T-helper 17 cell (primary cell): ENCODE results near the gene ZSWIM5. TPM values are rescaled to one million over a fixed set of nuclear protein-coding genes. Genes with fewer than 3 reads are reported as not detected.
"Not testable (repeated sequence)": the region's sequence is repeated elsewhere in the genome, so short reads cannot be mapped to it uniquely, and the experiment has no call there.

ENCODE experiments used
- ATAC-seq: fragments of 150-1000 bp; cut with Tn5 transposase; 2 replicates; pipeline ENCODE4 v1.10.0; 2021; ENCODE audit warnings: mild to moderate bottlenecking, moderate library complexity
- DNase-seq, 3 donors: peaks; one replicate each; pipeline versions ENCODE4 v3.0.0 to v3.0.0-alpha.2; 2020 to 2021
- H3K9me3 ChIP-seq: one replicate; pipeline ENCODE4 v1.7.0; 2013; ENCODE audit warnings: low read length, mild to moderate bottlenecking; ENCODE audit not compliant: control insufficient read depth, poor library complexity, severe bottlenecking
- H3K27ac Mint-ChIP-seq: one replicate; pipeline ENCODE4 v1.8.0; 2022; ENCODE audit warnings: mild to moderate bottlenecking, moderate library complexity, mixed read lengths
- H3K27me3 Mint-ChIP-seq: one replicate; pipeline ENCODE4 v1.8.0; 2022; ENCODE audit warnings: mixed read lengths
- H3K36me3 Mint-ChIP-seq: one replicate; pipeline ENCODE4 v1.8.0; 2022; ENCODE audit warnings: low read depth, mixed read lengths
- H3K4me1 Mint-ChIP-seq: one replicate; pipeline ENCODE4 v1.8.0; 2022; ENCODE audit warnings: mild to moderate bottlenecking, mixed read lengths
- H3K4me3 Mint-ChIP-seq: one replicate; pipeline ENCODE4 v1.8.0; 2022; ENCODE audit warnings: mild to moderate bottlenecking, moderate library complexity, mixed read lengths
- total RNA-seq, 4 donors: library from RNA in 2 of 4; stranded (reverse) in 2 of 4; gene quantifications; one replicate each; pipeline ENCODE4 v1.2.3 and lab custom pipeline; 2022 to 2026

The ZSWIM5 gene
- total RNA-seq, 2 donors from 2014 or later, result 1.6 to 2.1 TPM

- Mint-ChIP-seq H3K27ac (no peak overlapping the region), H3K36me3 (peaks cover 18% of the 10 kb centered on the region), H3K4me1 (peaks cover 25% of the 10 kb centered on the region), H3K27me3 (no peaks in the 10 kb centered on the region), H3K4me3 (no peak overlapping the region)
- DNase-seq (no peak), ATAC-seq (no peak)
- H3K9me3 ChIP-seq, result no peaks in the 10 kb centered on the region
Measured at GRCh38 chr1:45004281-45004920, 202.0 kb downstream of the ZSWIM5 start.

GRCh38 chr1:45003741-45004140, 202.7 kb downstream of the ZSWIM5 start:
- no peaks in the 10 kb centered on the region for H3K9me3 ChIP-seq
- Mint-ChIP-seq H3K36me3 (peaks cover 18% of the 10 kb centered on the region), H3K4me3 (no peak overlapping the region), H3K4me1 (peaks cover 20% of the 10 kb centered on the region), H3K27me3 (no peaks in the 10 kb centered on the region), H3K27ac (no peak overlapping the region)
- DNase-seq (no peak), ATAC-seq (no peak)

GRCh38 chr1:45002650-45003645, 203.5 kb downstream of the ZSWIM5 start:
- no peak for ATAC-seq

GRCh38 chr1:45001576-45001975, 204.8 kb downstream of the ZSWIM5 start:
- Mint-ChIP-seq H3K36me3 (peaks cover 14% of the 10 kb centered on the region), H3K4me1 (peaks cover 19% of the 10 kb centered on the region)
- H3K9me3 ChIP-seq, ATAC-seq, H3K27ac Mint-ChIP-seq, H3K4me3 Mint-ChIP-seq, H3K27me3 Mint-ChIP-seq, DNase-seq: not testable (repeated sequence)

More at GRCh38 chr1:45002650-45003645, 203.5 kb downstream of the ZSWIM5 start:
- Mint-ChIP-seq H3K4me3 (no peak overlapping the region), H3K36me3 (peaks cover 18% of the 10 kb centered on the region), H3K27me3 (no peaks in the 10 kb centered on the region), H3K4me1 (peaks cover 19% of the 10 kb centered on the region), H3K27ac (peak overlapping the region; percentile 84)
- no peaks in the 10 kb centered on the region for H3K9me3 ChIP-seq
- DNase-seq, result no peak

- H3K4me3 Mint-ChIP-seq, result no peak overlapping the region
- H3K9me3 ChIP-seq, result no peaks in the 10 kb centered on the region
- H3K36me3 Mint-ChIP-seq, result peaks cover 14% of the 10 kb centered on the region
- ATAC-seq (peak; percentile 18), DNase-seq (no peak)
- H3K27ac Mint-ChIP-seq, result no peak overlapping the region
- peaks cover 19% of the 10 kb centered on the region for H3K4me1 Mint-ChIP-seq
- H3K27me3 Mint-ChIP-seq, result no peaks in the 10 kb centered on the region
Measured at GRCh38 chr1:45001011-45001481, 205.4 kb downstream of the ZSWIM5 start.

GRCh38 chr1:44999232-44999631, 207.2 kb downstream of the ZSWIM5 start:
- Mint-ChIP-seq H3K27ac (no peak overlapping the region), H3K27me3 (no peaks in the 10 kb centered on the region), H3K4me1 (peaks cover 12% of the 10 kb centered on the region), H3K36me3 (peaks cover 7% of the 10 kb centered on the region), H3K4me3 (no peak overlapping the region)
- no peaks in the 10 kb centered on the region for H3K9me3 ChIP-seq
- DNase-seq (no peak), ATAC-seq (no peak)

GRCh38 chr1:44995467-44996238, 210.8 kb downstream of the ZSWIM5 start:
- Mint-ChIP-seq H3K4me1 (peaks cover 2% of the 10 kb centered on the region), H3K27me3 (peaks cover 5% of the 10 kb centered on the region), H3K27ac (no peak overlapping the region), H3K36me3 (no peaks in the 10 kb centered on the region), H3K4me3 (no peak overlapping the region)
- no peak for ATAC-seq
- no peak for DNase-seq
- no peaks in the 10 kb centered on the region for H3K9me3 ChIP-seq

GRCh38 chr1:44994309-44994898, 212.0 kb downstream of the ZSWIM5 start:
- ATAC-seq, result no peak
- Mint-ChIP-seq H3K27me3 (peaks cover 5% of the 10 kb centered on the region), H3K27ac (no peak overlapping the region), H3K36me3 (no peaks in the 10 kb centered on the region), H3K4me1 (no peaks in the 10 kb centered on the region), H3K4me3 (no peak overlapping the region)
- no peaks in the 10 kb centered on the region for H3K9me3 ChIP-seq
- no peak for DNase-seq

GRCh38 chr1:44988531-44989156, 217.8 kb downstream of the ZSWIM5 start:
- no peak overlapping the region for H3K4me3 Mint-ChIP-seq
- ATAC-seq (no peak), DNase-seq (no peak)
- no peaks in the 10 kb centered on the region for H3K9me3 ChIP-seq
- peaks cover 3% of the 10 kb centered on the region for H3K36me3 Mint-ChIP-seq
- peaks cover 13% of the 10 kb centered on the region for H3K4me1 Mint-ChIP-seq
- H3K27ac Mint-ChIP-seq, result no peak overlapping the region
- H3K27me3 Mint-ChIP-seq, result peaks cover 5% of the 10 kb centered on the region

GRCh38 chr1:44985747-44986359, 220.6 kb downstream of the ZSWIM5 start:
- H3K27ac Mint-ChIP-seq, result peak overlapping the region; percentile 95
- no peaks in the 10 kb centered on the region for H3K9me3 ChIP-seq
- peaks cover 17% of the 10 kb centered on the region for H3K4me1 Mint-ChIP-seq
- H3K4me3 Mint-ChIP-seq, result peak overlapping the region; percentile 99
- ATAC-seq (no peak), DNase-seq (no peak)
- no peaks in the 10 kb centered on the region for H3K27me3 Mint-ChIP-seq
- peaks cover 5% of the 10 kb centered on the region for H3K36me3 Mint-ChIP-seq

GRCh38 chr1:44977372-44977771, 229.0 kb downstream of the ZSWIM5 start:
- H3K4me3 Mint-ChIP-seq, result not testable (repeated sequence)

GRCh38 chr1:44976252-44976651, 230.2 kb downstream of the ZSWIM5 start:
- no peaks in the 10 kb centered on the region for H3K27me3 Mint-ChIP-seq
- H3K4me3 Mint-ChIP-seq, result no peak overlapping the region
- H3K36me3 Mint-ChIP-seq, result peaks cover 17% of the 10 kb centered on the region
- peaks cover 13% of the 10 kb centered on the region for H3K4me1 Mint-ChIP-seq
- H3K27ac Mint-ChIP-seq, result no peak overlapping the region
- H3K9me3 ChIP-seq, result no peaks in the 10 kb centered on the region
- ATAC-seq (no peak), DNase-seq (no peak)

More at GRCh38 chr1:44977372-44977771, 229.0 kb downstream of the ZSWIM5 start:
- H3K4me1 Mint-ChIP-seq, result peaks cover 11% of the 10 kb centered on the region
- not testable (repeated sequence) for ATAC-seq, H3K9me3 ChIP-seq, DNase-seq, H3K27ac Mint-ChIP-seq, H3K27me3 Mint-ChIP-seq
- H3K36me3 Mint-ChIP-seq, result peaks cover 15% of the 10 kb centered on the region
